NCI-H1930 (cell line): ENCODE results near the gene LRP6.
"Not testable (repeated sequence)": the region's sequence is repeated elsewhere in the genome, so short reads cannot be mapped to it uniquely, and the experiment has no call there.

Experiments used
- DNase-seq, 2 experiments: peaks; one replicate each; lab custom pipeline; 2025; lab: John Stamatoyannopoulos, UW

Gene LRP6

DNA sequence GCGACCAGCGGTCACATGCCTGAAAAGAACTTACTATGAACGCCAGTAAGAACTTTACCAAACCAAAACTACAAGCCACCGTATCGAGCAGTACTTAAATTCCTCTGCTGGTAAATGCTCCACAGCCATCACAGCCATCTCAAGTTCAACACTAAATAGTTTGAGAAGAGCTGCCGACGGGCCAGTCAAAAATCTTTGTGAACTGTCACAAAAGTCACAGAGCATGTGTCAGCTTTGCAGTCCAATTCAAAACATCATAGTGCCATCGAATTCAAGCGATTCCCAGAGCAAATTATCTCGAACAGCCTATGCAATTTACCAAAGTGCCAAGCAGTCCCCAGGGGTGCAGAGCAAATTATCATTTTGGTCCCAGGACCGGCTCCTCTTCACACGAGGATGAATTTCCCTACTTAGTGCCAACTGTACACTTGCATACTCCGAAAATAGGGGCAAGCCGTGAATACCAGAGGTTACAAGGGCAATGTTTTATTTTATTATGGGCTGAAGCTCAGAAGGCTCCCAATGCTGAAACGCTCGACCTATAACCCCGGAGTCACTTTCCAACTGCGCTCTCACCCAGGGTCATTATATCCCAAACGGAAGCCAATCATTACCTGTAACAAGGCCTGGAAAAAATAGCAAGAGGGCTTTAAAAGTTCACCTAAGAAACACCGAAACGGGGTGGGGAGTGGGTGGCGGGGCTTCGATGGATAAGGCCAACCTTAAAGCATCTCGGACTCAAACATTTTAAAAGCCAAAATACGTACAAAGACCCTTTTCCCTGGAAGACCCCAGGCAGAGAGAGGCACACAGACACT lies 1.1 kb downstream of the LRP6 start:
- DNase-seq: no peak

DNA sequence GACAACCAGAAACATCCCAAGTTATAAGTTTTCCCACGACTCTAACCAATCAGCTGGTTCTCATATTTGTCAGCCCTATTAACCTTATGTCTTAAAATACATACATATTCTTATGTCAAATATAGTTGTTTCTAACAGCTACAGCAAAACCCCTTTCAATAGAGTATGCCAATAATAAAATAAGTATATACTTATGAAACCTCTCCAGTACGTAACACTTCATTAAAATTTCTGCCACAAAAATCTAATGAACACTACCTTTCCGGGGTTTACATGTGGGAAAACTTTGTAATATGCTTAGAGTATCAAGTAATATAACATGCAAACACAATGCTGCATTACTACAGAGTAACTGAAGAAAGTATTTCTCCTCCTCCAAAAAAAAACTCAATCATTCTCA lies 1.8 kb downstream of the LRP6 start:
- DNase-seq: no peak

GRCh38 chr12:12263909-12264308 lies 2.9 kb downstream of the LRP6 start:
- DNase-seq: no peak

DNA sequence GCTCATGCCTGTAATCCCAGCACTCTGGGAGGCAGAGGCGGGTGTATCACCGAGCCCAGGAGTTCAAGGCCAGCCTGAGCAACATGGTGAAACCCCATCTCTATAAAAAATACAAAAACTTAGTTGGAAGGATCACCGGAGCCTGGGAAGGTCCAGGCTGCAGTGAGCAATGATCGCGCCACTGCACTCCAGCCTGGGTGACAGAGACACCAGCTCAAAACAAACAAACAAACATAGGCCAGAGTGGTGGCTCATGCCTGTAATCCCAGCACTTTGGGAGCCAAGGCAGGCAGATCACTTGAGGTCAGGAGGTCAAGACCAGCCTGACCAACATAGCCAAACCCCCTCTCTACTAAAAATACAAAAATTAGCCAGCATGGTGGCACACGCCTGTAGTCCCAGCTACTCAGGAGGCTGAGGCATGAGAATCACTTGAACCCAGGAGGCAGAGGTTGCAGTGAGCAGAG lies 10.5 kb downstream of the LRP6 start:
- DNase-seq: not testable (repeated sequence)

GRCh38 chr12:12254553-12254952 lies 12.3 kb downstream of the LRP6 start:
- no peak for DNase-seq

- DNase-seq: no peak
Measured at GRCh38 chr12:12249216-12250050, 17.4 kb downstream of the LRP6 start.

DNA sequence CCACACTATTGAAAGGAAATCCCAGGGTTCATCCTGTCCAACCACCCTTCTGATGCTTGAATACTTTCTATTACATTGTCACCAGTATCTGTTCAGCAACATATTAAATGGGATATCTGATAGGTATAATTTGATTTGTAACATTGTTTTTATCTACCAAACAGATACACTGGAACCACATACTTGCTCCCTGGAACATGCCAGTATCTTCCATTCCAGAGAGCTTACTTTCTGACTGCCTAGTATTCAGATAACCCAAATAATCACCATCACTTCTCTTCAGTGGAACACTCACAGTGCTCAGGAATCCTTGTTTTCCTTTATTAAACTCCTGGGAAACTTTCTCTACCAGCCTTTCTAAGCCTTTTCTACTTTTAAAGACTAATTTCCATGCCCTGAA lies 19.3 kb downstream of the LRP6 start:
- DNase-seq: no peak

- DNase-seq: no peak
Measured at GRCh38 chr12:12244341-12244740, 22.5 kb downstream of the LRP6 start.

DNA sequence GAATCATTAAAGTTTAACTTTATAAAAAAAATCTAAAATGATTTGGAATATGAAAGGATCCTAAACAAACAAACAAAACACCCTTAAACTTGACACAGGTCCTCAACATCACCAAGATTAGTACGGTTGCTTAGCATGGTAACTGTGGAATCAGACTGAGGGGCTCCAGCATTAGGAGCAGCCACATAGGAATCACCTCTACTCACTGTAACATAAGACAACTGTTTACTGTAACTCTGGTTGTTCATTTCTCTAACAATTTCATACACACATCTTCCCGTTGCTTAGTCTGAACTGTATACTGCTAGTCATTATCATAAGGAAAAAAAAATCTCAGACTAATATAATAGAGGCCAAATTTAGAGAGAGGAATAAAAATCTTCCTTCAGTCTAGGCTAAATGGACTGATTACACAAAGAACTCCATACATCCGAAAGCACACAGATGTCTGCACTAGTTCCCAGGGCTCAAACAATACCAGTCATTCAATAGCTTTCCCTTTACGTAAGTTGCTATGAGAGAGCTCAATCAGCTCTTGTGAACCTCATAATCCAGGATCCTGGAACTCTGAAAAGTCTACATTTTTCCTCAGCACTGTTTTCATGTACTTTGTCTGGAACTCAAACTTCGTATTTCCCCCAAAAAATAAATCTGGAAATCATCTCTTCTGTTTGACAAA lies 26.0 kb downstream of the LRP6 start:
- DNase-seq: peak in 1 of 2 experiments; percentile 18

DNA sequence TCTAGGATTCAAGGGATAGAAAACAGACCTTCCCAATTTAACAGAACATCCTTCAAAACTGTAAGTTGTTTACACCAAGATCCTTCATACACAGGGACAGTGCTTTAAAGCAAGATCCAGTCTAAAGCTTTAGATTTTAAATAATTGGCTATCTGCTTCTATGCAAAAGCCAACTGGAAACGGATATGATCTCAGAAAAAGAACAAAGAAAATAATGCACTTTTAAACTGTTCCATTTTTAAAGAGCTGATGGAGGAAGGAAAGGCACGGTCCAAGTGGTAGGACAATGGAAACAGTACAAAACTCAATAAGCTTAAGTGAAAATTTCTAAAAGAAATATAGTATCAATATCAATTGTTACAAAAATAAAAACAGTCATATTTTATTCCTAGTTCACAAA lies 27.7 kb downstream of the LRP6 start:
- no peak for DNase-seq

- no peak for DNase-seq
Measured at GRCh38 chr12:12238605-12239004, 28.2 kb downstream of the LRP6 start.

- DNase-seq: no peak
Measured at GRCh38 chr12:12236896-12237295, 29.9 kb downstream of the LRP6 start.

DNA sequence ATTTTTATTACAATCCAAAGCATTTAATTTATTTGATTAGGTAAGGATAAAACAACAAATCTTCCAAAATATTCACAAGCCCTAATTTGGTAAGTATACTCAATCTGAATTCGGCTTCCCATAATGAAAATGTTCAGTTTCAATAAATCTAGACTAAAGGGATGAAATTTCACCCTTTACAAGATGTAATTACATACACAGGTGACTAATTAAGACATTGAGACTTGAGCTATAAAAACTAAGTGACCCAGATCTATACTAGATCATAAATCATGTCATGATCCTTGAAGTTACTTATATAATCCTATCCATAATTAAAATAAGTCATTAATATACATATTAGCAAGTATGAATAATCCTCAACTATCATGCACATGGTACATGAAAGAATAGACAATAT lies 36.6 kb downstream of the LRP6 start:
- peak in 1 of 2 experiments; percentile 23 for DNase-seq

DNA sequence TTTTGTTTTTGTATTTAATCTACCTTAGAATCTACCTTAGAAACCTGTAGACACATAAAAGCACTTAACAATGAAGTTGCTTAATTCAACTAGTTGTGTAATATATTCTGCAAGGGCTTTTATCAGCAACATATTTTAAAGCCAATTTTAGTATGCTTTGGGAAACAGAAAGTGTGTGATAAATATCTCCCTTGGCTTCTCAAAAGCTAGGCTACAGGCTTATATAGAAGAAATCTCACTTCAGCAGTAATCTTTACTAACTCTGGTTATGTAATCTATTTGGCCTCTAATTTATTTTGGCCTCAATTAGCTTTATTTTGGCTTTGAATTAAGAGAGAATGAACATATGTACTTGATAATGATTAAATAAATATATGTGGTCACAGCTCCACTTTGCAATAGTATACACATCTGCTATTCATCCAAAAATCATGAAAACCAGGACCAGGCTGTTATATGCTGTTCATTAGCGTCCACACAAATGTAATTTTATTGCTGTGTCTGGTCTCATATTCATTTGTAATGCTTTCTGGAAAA lies 37.2 kb downstream of the LRP6 start:
- DNase-seq: peak; percentile 23 to 29

GRCh38 chr12:12228402-12228801 lies 38.4 kb downstream of the LRP6 start:
- no peak for DNase-seq

DNA sequence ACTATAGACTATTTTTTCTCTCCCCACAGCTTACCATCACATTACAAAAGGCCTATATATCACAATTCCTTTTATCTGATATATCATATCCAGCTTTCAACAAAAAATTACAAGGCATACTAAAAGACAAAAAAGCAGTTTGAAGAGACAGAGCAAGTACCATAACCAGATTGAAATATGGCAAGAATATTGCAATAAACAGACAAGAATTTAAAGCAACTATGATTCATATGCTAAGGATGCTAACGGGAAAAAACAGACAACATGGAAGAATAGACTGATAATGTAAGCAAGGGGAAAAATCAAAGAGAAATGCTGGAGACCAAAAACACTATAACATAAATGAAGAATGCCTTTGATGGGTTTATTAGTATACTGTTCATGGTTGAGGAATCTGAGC lies 40.7 kb downstream of the LRP6 start:
- no peak for DNase-seq

GRCh38 chr12:12224240-12224940 lies 42.5 kb downstream of the LRP6 start:
- no peak for DNase-seq

DNA sequence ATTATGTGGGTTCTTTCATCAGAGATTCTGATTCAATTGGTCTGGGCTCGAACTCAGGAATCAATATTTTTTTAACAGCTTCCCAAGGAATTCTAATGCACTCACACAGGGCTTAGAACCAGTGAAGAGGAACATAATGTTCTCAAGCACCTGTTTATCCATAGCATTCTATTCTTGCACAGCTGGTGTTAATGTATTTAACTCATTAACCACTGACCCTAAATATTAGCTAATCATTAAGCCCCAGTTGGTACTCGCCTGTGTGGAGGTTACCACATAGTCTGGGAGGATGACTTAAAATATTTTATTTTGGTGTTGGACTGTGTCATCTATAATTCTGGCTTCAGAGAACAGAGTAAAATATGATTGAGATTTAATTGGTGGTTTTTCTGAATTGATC lies 45.3 kb downstream of the LRP6 start:
- no peak for DNase-seq

DNA sequence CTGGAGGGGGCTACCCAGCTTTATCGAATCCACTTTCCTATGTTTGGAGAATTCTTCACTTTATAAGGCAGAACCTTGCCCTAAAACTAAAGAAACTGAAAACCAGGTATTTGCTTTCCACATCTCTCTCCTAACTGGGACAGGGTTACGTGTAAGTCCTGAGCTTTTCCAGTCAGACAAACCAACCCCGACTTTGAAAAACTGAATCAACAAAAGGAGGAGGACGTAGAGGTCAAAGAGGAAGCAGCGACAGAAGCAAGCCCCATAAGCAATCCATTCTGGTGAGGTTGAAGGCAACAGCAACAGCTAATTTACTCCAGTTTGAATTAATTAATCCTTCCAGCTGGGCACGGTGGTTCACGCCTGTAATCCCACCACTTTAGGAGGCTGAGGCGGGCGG lies 47.2 kb downstream of the LRP6 start:
- no peak for DNase-seq

DNA sequence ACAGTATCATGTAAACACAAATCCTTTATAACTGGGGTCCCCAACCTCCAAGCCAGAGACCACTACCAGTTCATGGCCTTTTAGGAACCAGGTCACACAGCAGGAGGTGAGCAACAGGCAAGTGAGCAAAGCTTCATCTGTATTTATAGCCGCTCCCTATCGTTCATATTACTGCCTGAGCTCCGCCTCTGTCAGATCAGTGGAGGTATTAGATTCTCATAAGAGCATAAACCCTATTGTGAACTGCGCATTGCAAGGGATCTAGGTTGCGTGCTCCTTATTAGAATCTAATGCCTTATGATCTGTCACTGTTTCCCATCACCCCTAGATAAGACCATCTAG lies 49.9 kb downstream of the LRP6 start:
- DNase-seq: no peak

DNA sequence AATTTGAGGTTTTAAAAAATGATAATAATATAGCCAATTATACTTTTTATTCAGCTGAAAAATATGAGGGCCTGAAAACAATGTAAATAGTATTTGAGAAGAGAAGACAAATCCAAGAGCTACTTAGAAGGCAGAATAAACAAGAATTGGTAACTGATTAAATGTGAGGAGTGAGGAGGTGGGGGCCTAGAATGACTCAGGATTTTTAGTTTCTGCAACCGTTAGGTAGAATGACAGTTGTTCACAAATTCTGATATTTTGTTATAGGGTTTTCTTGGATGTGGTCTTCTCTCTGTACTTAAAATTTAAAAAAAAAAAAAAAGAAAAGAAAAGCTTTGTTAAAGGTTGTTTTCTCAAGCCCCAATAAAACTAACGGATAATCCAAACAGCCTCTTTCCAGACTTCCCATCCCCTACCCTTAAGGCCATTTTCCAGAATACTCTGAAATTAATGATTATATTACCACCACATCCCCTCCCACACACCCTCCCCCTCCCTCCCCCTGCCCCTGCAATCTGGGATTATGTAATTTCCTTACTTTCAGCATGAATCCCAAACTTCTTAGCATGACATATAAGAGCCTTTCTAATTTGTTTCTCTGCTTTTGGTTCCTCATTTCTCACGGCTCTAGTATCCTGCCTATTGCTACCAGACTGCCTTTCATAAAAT lies 50.4 kb downstream of the LRP6 start:
- DNase-seq: no peak
